ENCODE results near the gene DDX42. TPM values are rescaled to one million over a fixed set of nuclear protein-coding genes. Genes with fewer than 3 reads are reported as not detected.
"Not testable (repeated sequence)": the region's sequence is repeated elsewhere in the genome, so short reads cannot be mapped to it uniquely, and the experiment has no call there.

Gene DDX42
- total and polyA plus RNA-seq, 7 donors = 46.3 to 91.0 (median 56.0) TPM

DNA sequence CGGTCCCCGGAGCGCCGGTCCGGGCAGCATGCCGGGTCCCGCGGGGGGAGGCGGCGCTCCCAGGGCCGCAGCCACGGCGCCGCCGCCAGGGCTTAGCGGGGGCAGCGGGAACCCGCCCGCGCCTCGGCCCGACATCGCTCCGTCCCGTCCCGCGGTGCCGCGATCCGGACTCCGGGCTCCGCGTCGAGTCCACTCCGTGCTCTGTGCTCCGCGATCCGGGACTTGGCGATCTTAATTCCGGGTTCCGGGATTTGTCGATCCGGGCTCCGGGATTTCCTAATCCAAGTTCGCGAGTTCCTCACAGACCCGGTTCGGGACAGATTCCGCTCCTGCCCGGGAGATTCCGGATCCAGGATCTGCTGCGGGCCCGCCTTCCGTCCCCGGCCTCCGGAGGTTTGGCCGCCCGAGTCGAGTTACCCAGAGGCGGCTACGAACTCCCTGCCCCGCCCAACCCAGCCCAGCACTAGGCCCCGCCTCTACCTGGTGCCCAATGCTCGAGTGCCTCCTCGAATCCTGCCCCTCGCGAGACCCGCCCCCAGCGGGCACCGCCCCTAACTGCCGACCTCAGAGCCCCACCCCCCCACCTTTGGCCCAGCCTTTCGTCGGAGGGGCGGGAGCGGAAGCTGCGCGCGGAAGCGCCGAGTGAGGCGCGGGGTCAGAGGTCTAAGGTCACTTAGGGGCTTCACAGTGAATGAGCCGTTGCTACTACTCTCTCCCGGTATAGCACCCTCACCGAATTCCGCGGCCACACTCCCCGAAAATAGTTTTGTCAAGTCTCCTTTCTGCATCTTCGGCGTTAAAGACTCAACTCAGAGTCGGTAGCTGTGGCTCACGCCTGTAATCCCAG is 68.8 kb downstream of the DDX42 start, which contains the start of gene SMARCD2:
Gene SMARCD2, minus strand, starts transcription at position 146 of the 847 bp plus-strand sequence. Its CDS starts 11 bp downstream, at position 135.
- 0% methylated on average over 77 to 92 of the region's 92 CpGs for WGBS, 3 donors
- peaks cover 43% of the 10 kb centered on the region for H3K4me1 ChIP-seq

DNA sequence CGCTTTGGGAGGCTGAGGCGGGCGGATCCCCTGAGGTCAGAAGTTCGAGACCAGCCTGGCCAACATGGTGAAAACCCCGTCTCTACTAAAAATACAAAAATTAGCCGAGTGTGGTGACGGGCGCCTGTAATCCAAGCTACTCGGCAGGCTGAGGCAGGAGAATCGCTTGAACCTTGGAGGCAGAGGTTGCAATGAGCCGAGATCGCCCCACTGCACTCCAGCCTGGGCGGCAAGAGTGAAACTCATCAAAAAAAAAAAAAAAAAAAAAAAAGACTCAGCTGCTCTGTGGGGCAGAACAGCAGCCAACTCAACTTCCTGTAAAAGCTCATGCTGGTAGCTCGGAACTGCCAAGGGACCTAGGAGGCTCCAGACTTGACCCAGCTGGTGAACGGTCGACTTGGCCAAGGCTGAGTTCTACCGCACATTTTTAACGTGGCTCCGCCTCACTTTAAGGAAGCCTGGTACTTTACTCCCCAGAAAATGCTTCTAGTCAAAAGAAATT is 69.5 kb downstream of the DDX42 start:
- 1 to 2% (median 2%) methylated on average over 19 of the region's 19 CpGs for WGBS, 3 donors
- DNase-seq = peak; percentile 61 to 74
- Histone ChIP-seq H3K4me1 (peaks cover 40% of the 10 kb centered on the region), H3K4me3 (peak overlapping the region; percentile 83), H3K27ac (peak overlapping the region; percentile 80)
- intact Hi-C loops (cut with DNase I); H3K9me3 ChIP-seq; H3K27me3 ChIP-seq (ENCODE audit: insufficient read depth in 3 of 3, low read length in 2 of 3); H3K36me3 ChIP-seq (ENCODE audit: insufficient read depth in 1 of 2, low read depth in 1 of 2); ATAC-seq: not testable (repeated sequence)

More for the DNA sequence above, 68.8 kb downstream of the DDX42 start, which contains the start of gene SMARCD2:
- DNase-seq = peak; percentile 99 to 100
- Histone ChIP-seq H3K4me3 (peak within 1 kb of the TSS; percentile 83), H3K27ac (peak within 1 kb of the TSS; percentile 80), H3K27me3 (ENCODE audit: insufficient read depth in 3 of 3, low read length in 2 of 3) (no peaks in the 10 kb centered on the region), H3K9me3 (no peaks in the 10 kb centered on the region), H3K36me3 (ENCODE audit: insufficient read depth in 1 of 2, low read depth in 1 of 2) (no peaks in the 10 kb centered on the region)
- TF ChIP-seq CTCF (IDR thresholded peaks at IDR 0.05) = no peak
- peak; percentile 85 to 90 (median 88) for ATAC-seq
- intact Hi-C loops (cut with DNase I) = no loop called here

GRCh38 chr17:63843910-63844677 is 70.1 kb downstream of the DDX42 start:
- DNase-seq (peak in 1 of 2 donors; percentile 50), ATAC-seq (no peak)
- TF ChIP-seq CTCF (IDR thresholded peaks at IDR 0.05) = no peak
- intact Hi-C loops (cut with DNase I) = no loop called here
- 53 to 57% (median 54%) methylated on average over 9 of the region's 9 CpGs for WGBS, 3 donors
- H3K4me3 ChIP-seq = peak overlapping the region; percentile 83
- peaks cover 37% of the 10 kb centered on the region for H3K4me1 ChIP-seq
- peak overlapping the region; percentile 80 for H3K27ac ChIP-seq
- no peaks in the 10 kb centered on the region for H3K36me3 ChIP-seq (ENCODE audit: insufficient read depth in 1 of 2, low read depth in 1 of 2)
- H3K27me3 ChIP-seq (ENCODE audit: insufficient read depth in 3 of 3, low read length in 2 of 3) = no peaks in the 10 kb centered on the region
- H3K9me3 ChIP-seq = no peaks in the 10 kb centered on the region

- Histone ChIP-seq H3K36me3 (ENCODE audit: insufficient read depth in 1 of 2, low read depth in 1 of 2) (no peaks in the 10 kb centered on the region), H3K27me3 (ENCODE audit: insufficient read depth in 3 of 3, low read length in 2 of 3) (no peaks in the 10 kb centered on the region), H3K4me3 (no peak overlapping the region), H3K9me3 (no peaks in the 10 kb centered on the region), H3K4me1 (peaks cover 23% of the 10 kb centered on the region), H3K27ac (no peak overlapping the region)
- TF ChIP-seq CTCF (IDR thresholded peaks at IDR 0.05) = no peak
- WGBS, 3 donors = 41 to 87% (median 76%) methylated on average over 1 of the region's 1 CpG
- intact Hi-C loops (cut with DNase I) = loop anchor here in 1 of 2 donors (5.0 kb wide), 1 partner anchor 827 kb away; no protein-coding TSS in a partner anchor
- ATAC-seq (no peak), DNase-seq (no peak)
These were observed 71.5 kb downstream of the DDX42 start for GRCh38 chr17:63845509-63845908.

All from psoas muscle (tissue), 8 donors.